GM18907 (cell line): ENCODE data around the gene CIT.

Source experiments
- ATAC-seq: cut with Tn5 transposase; IDR thresholded peaks from one replicate; pipeline ENCODE4 v1.9.1; 2021; ENCODE audit warnings: mild to moderate bottlenecking, moderate library complexity; ENCODE audit not compliant: unreplicated experiment

The CIT gene

GRCh38 chr12:119850330-119850729 lies 26.8 kb downstream of the CIT start:
- no peak for ATAC-seq

GRCh38 chr12:119843100-119843499 lies 34.0 kb downstream of the CIT start:
- no peak for ATAC-seq

GRCh38 chr12:119842380-119842779 lies 34.7 kb downstream of the CIT start:
- ATAC-seq: no peak

- no peak for ATAC-seq
Observed at GRCh38 chr12:119841433-119842210, 35.5 kb downstream of the CIT start.

GRCh38 chr12:119840582-119840981 lies 36.5 kb downstream of the CIT start:
- ATAC-seq: no peak

- no peak for ATAC-seq
Observed at GRCh38 chr12:119840168-119840567, 37.0 kb downstream of the CIT start.

GRCh38 chr12:119838826-119839600 lies 38.1 kb downstream of the CIT start:
- no peak for ATAC-seq

GRCh38 chr12:119836781-119837180 lies 40.3 kb downstream of the CIT start:
- ATAC-seq: no peak

- no peak for ATAC-seq
Observed at GRCh38 chr12:119835068-119835467, 42.1 kb downstream of the CIT start.

- ATAC-seq: no peak
Observed at GRCh38 chr12:119829439-119829838, 47.7 kb downstream of the CIT start.

- no peak for ATAC-seq
Observed at GRCh38 chr12:119828300-119828699, 48.8 kb downstream of the CIT start.

GRCh38 chr12:119827760-119828159 lies 49.4 kb downstream of the CIT start:
- ATAC-seq: no peak

GRCh38 chr12:119826661-119827445 lies 50.3 kb downstream of the CIT start:
- ATAC-seq: no peak

GRCh38 chr12:119825262-119825661 lies 51.9 kb downstream of the CIT start:
- ATAC-seq: no peak

- ATAC-seq: no peak
Observed at GRCh38 chr12:119822046-119822445, 55.1 kb downstream of the CIT start.

- ATAC-seq: no peak
Observed at GRCh38 chr12:119819322-119819721, 57.8 kb downstream of the CIT start.

- ATAC-seq: no peak
Observed at GRCh38 chr12:119817546-119818343, 59.4 kb downstream of the CIT start.

GRCh38 chr12:119809023-119809422 lies 68.1 kb downstream of the CIT start:
- ATAC-seq: no peak

- no peak for ATAC-seq
Observed at GRCh38 chr12:119808441-119808840, 68.7 kb downstream of the CIT start.

GRCh38 chr12:119807380-119807779 lies 69.7 kb downstream of the CIT start:
- ATAC-seq: no peak
